Activated B cell treated with CpG ODN at 0.5 μM for 24 hours (primary cell): ENCODE results near the gene PRR7. TPM values are rescaled to one million over a fixed set of nuclear protein-coding genes. Genes with fewer than 3 reads are reported as not detected.
A peak's percentile ranks its signal among the peaks of the same experiment; 100 is the strongest.

Experiments
- ATAC-seq: fragments of 200-7000 bp; cut with Tn5 transposase; one replicate; pipeline ENCODE4 v1.10.0; 2021; ENCODE audit warnings: low read depth, mild to moderate bottlenecking, moderate library complexity
- CTCF ChIA-PET: fragments of 350-600 bp; sonication (Branson Sonifier 250); formaldehyde crosslinking; loops from one replicate; lab custom pipeline; 2021; ENCODE audit warnings: antibody characterized with exemption; lab: Charles Lee
- POLR2A ChIA-PET: fragments of 350-600 bp; sonication (Branson Sonifier 250); formaldehyde crosslinking; loops from one replicate; lab custom pipeline; 2021; ENCODE audit warnings: antibody characterized with exemption; lab: Charles Lee
- DNase-seq: peaks from one replicate; pipeline ENCODE4 v3.0.0; 2022
- H3K27ac Mint-ChIP-seq: one replicate; pipeline ENCODE4 v1.8.0; 2020; ENCODE audit warnings: mixed read lengths
- H3K27me3 Mint-ChIP-seq: one replicate; pipeline ENCODE4 v1.8.0; 2021; ENCODE audit warnings: mixed read lengths
- H3K36me3 Mint-ChIP-seq: one replicate; pipeline ENCODE4 v1.8.0; 2021; ENCODE audit warnings: low read depth, mixed read lengths
- H3K4me1 Mint-ChIP-seq: one replicate; pipeline ENCODE4 v1.8.0; 2021; ENCODE audit warnings: mixed read lengths
- H3K4me3 Mint-ChIP-seq: one replicate; pipeline ENCODE4 v1.8.0; 2020; ENCODE audit warnings: mild to moderate bottlenecking, mixed read lengths
- H3K9me3 Mint-ChIP-seq: one replicate; pipeline ENCODE4 v1.8.0; 2020; ENCODE audit warnings: mixed read lengths
- intact Hi-C: fragments of 100-400 bp; cut with micrococcal nuclease; formaldehyde crosslinking; loops from one replicate; pipeline ENCODE4 v1.15.1; 2024
- total RNA-seq: library from RNA; stranded (reverse); gene quantifications from 2 replicates; pipeline ENCODE4 v1.2.3, GENCODE V29; 2022
- TF ChIP-seq, protein P1 (sequence below): fragments of 200-600 bp; IDR thresholded peaks from one replicate; pipeline ENCODE4 v1.8.0; 2022; ENCODE audit warnings: antibody characterized with exemption, mild to moderate bottlenecking

The PRR7 gene
- total RNA-seq, 1 donor from 2014 or later = 3.2 TPM

DNA sequence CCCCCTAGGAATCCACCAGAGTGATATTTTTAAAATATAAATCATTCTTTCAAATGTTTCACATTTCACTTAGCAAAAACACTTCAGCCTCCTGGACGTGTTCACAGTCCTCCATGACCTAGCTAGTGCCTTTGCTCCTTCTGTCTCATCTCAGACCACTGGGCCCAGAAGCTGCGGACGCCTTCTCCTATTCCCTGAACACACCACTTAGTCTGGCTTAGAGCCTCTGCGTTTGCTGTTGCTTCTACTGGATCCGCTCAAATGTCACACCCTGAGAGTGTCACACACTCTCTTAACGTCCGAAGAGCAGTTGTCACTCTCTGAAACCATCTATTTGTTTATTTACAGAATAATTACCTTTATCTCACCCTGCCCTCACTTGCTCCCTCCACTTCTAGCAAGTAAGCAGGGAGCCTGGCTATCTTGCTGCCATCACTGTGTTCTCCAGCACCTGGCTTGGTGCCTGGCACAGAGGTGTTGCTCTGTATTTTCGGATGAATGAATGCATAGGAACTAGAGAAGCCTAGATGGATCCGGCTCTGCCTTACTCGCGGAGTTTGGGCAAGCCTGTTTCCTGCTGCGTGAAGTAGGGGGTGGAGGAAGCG lies 21.3 kb upstream of the PRR7 start:
- TF ChIP-seq, protein P1, sequence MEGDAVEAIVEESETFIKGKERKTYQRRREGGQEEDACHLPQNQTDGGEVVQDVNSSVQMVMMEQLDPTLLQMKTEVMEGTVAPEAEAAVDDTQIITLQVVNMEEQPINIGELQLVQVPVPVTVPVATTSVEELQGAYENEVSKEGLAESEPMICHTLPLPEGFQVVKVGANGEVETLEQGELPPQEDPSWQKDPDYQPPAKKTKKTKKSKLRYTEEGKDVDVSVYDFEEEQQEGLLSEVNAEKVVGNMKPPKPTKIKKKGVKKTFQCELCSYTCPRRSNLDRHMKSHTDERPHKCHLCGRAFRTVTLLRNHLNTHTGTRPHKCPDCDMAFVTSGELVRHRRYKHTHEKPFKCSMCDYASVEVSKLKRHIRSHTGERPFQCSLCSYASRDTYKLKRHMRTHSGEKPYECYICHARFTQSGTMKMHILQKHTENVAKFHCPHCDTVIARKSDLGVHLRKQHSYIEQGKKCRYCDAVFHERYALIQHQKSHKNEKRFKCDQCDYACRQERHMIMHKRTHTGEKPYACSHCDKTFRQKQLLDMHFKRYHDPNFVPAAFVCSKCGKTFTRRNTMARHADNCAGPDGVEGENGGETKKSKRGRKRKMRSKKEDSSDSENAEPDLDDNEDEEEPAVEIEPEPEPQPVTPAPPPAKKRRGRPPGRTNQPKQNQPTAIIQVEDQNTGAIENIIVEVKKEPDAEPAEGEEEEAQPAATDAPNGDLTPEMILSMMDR = no peak
- CTCF ChIA-PET = interaction anchor here (1.1 to 7.2 kb wide), 2 partner anchors 17 to 21 kb away, joined by 3 to 53 read pairs; no protein-coding TSS in a partner anchor
- no peak for ATAC-seq
- H3K36me3 Mint-ChIP-seq = peaks cover 9% of the 10 kb centered on the region
- H3K9me3 Mint-ChIP-seq = no peaks in the 10 kb centered on the region
- no peak for DNase-seq
- H3K4me3 Mint-ChIP-seq = peak overlapping the region; percentile 91
- POLR2A ChIA-PET = interaction anchor here (0.6 to 12.5 kb wide), 10 partner anchors 13 to 167 kb away, joined by 3 to 296 read pairs (median 6); partner anchors contain the start of genes PRR7 and TMED9
- H3K27me3 Mint-ChIP-seq = no peaks in the 10 kb centered on the region
- H3K27ac Mint-ChIP-seq = peak overlapping the region; percentile 93
- intact Hi-C loops = loop anchor here (5.0 kb wide), 1 partner anchor 1038 kb away; the partner anchor contains the start of genes HIGD2A and NOP16
- peaks cover 46% of the 10 kb centered on the region for H3K4me1 Mint-ChIP-seq

DNA sequence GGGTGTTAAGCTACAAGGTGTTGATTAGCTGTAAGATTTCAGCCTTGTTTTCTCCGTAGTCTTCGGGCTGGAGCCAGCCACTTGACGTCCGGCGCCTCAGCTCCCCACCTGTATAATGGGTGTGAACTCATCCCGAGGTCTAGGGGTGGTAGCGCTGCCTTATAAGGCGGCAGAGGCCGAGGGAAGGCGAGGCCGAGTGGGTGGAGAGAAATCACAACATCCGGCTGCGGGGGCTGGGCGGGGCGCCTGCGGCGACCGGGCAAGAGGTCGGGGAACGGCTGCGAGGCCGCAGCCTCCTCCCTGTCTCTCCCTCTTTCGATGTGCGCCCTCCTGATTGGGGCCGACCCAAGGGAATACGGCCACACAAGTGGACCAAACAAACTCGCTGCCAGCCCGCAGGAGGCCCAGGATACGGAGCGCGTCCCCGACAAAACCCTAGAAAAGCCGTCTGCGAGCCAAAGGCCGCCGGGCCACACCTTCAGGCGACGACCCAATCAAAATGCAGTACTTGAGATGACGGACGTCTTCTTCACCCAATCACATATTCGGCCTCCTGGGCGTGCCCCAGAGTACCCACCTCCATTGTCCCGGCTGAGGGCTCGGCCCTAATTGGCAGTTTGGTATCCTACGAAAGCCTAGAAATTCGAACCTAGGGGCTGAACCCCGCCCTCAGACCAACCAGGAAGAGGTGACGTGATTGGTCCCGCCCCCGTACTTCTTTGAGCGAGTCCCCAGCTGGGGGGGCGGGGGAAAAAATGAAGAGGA lies 20.6 kb upstream of the PRR7 start:
- intact Hi-C loops = loop anchor here (1.0 to 5.0 kb wide), 9 partner anchors 20 to 1039 kb away; partner anchors contain the start of genes HIGD2A, LMAN2, NOP16 and PDLIM7

DNA sequence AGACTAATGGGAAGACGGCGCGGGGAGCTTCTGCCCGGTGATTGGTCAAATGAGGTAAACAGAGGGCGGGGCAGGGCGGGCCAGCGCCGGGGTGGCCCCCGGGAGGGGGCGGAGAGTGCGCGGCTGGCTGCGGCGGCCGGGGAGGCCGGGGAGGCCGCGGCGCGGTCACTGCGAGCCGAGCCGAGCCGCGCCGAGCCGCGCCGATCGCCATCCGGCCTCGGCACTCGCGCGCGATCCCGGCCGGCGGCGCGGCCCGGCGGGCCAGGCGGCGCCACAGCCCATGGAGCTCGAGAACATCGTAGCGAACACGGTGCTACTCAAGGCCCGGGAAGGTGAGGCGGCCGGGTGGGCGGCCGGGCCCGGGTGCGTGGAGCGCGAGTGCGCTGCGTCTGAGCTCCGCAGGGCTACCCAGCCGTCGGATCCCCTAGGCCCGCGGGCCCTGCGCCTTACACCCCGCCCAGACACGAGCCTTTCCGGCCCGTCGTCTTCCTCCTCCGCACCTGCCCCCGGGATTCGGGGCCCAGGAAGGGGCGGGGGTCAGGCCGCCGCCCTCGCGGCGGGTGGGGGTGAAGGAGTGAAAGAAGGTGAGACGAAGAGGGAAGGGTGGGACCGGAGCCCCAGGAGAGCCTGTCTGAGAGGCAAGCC lies 19.9 kb upstream of the PRR7 start, which contains the start of gene GRK6:
GRK6 (plus strand) TSS at position 111 of the 645 bp plus-strand sequence; CDS start at position 281, 170 bp downstream.
- TF ChIP-seq, protein P1 = no peak
- DNase-seq (peak; percentile 60), ATAC-seq (peak; percentile 3)
- Mint-ChIP-seq H3K4me3 (peak within 1 kb of the TSS; percentile 91), H3K9me3 (no peaks in the 10 kb centered on the region), H3K36me3 (peaks cover 13% of the 10 kb centered on the region), H3K4me1 (peaks cover 60% of the 10 kb centered on the region), H3K27ac (peak within 1 kb of the TSS; percentile 93), H3K27me3 (no peaks in the 10 kb centered on the region)
- ChIA-PET POLR2A (interaction anchor here (0.6 to 12.5 kb wide), 22 partner anchors 8 to 890 kb away, joined by 3 to 296 read pairs (median 4); partner anchors contain the start of genes B4GALT7, LMAN2, PRR7 and TMED9), CTCF (interaction anchor here (1.2 to 7.2 kb wide), 4 partner anchors 23 to 36 kb away, joined by 3 to 53 read pairs (median 6); no protein-coding TSS in a partner anchor)
- intact Hi-C loops = loop anchor here (1.0 to 5.0 kb wide), 9 partner anchors 20 to 1039 kb away; partner anchors contain the start of genes HIGD2A, LMAN2, NOP16 and PDLIM7

More for the DNA sequence above, 20.6 kb upstream of the PRR7 start:
- no peaks in the 10 kb centered on the region for H3K9me3 Mint-ChIP-seq
- H3K36me3 Mint-ChIP-seq = peaks cover 13% of the 10 kb centered on the region
- ChIA-PET CTCF (interaction anchor here (1.1 to 7.2 kb wide), 4 partner anchors 18 to 35 kb away, joined by 3 to 53 read pairs (median 6); no protein-coding TSS in a partner anchor), POLR2A (interaction anchor here (0.6 to 12.5 kb wide), 21 partner anchors 9 to 890 kb away, joined by 3 to 296 read pairs (median 4); partner anchors contain the start of genes B4GALT7, LMAN2, PRR7 and TMED9)
- peaks cover 53% of the 10 kb centered on the region for H3K4me1 Mint-ChIP-seq
- peak overlapping the region; percentile 93 for H3K27ac Mint-ChIP-seq
- H3K27me3 Mint-ChIP-seq = no peaks in the 10 kb centered on the region
- TF ChIP-seq, protein P1 = no peak
- H3K4me3 Mint-ChIP-seq = peak overlapping the region; percentile 91
- ATAC-seq (peak; percentile 85), DNase-seq (peak; percentile 91)

DNA sequence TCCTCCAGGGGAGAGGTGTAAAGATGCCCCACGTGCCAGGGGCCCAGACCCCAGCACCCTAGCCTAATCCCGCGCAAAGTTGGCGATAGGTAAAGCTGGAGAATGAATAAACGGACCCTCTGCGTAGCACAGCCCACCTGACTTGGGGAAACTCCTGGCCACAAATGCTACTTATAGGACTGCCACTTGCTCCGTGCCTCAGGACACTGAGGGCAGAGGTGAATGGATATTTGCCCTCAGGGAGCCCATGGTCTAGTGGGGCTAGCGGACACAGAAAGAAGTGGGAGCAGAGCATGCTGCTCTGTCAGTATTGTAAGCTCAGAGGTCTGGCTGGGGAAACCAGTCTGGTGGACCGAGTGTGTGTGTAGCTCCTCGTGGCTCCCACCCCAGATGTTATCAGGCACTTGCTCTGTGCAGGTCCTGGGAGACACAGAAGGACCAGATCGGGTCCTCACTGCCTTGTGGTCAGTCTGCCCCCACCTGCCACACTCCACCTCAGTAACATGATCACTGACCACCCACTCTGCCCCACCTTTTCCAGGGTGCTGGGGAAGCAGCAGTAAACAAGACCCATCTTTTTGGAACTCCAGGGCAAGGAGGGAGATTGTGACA lies 19.3 kb upstream of the PRR7 start:
- no peak for DNase-seq
- intact Hi-C loops = loop anchor here (2.0 to 5.0 kb wide), 3 partner anchors 23 to 1040 kb away; partner anchors contain the start of genes HIGD2A, NOP16 and RGS14
- ChIA-PET CTCF (interaction anchor here (1.2 to 7.2 kb wide), 4 partner anchors 23 to 37 kb away, joined by 3 to 53 read pairs (median 6); no protein-coding TSS in a partner anchor), POLR2A (interaction anchor here (0.6 to 12.5 kb wide), 10 partner anchors 10 to 165 kb away, joined by 3 to 296 read pairs (median 8); partner anchors contain the start of genes PRR7 and TMED9)
- Mint-ChIP-seq H3K27ac (peak overlapping the region; percentile 89), H3K27me3 (no peaks in the 10 kb centered on the region), H3K36me3 (peaks cover 17% of the 10 kb centered on the region), H3K9me3 (no peaks in the 10 kb centered on the region), H3K4me3 (peak overlapping the region; percentile 88), H3K4me1 (peaks cover 67% of the 10 kb centered on the region)
- no peak for ATAC-seq
- TF ChIP-seq, protein P1 = no peak
